HEK293T (cell line): ENCODE results near the gene HOMER3.

ENCODE experiments used
- ARNT ChIP-seq: fragments of 450-650 bp; IDR thresholded peaks from 2 replicates; pipeline ENCODE4 v1.6.1; 2017; ENCODE audit warnings: mild to moderate bottlenecking
- BHLHE40 ChIP-seq: fragments of 450-650 bp; IDR thresholded peaks from 2 replicates; pipeline ENCODE4 v1.6.1; 2016; ENCODE audit warnings: mild to moderate bottlenecking, moderate library complexity, borderline replicate concordance
- CTBP1 ChIP-seq: fragments of 450-650 bp; IDR thresholded peaks from 2 replicates; pipeline ENCODE4 v1.6.1; 2016; ENCODE audit warnings: borderline replicate concordance
- ELF4 ChIP-seq: fragments of 450-650 bp; IDR thresholded peaks from 2 replicates; pipeline ENCODE4 v1.6.1; 2017; ENCODE audit warnings: antibody characterized with exemption
- FOXK2 ChIP-seq: fragments of 450-650 bp; IDR thresholded peaks from 2 replicates; pipeline ENCODE4 v1.6.1; 2016; ENCODE audit warnings: mild to moderate bottlenecking
- HDGF ChIP-seq: fragments of 450-650 bp; IDR thresholded peaks from 2 replicates; pipeline ENCODE4 v1.6.1; 2017; ENCODE audit warnings: antibody characterized with exemption, borderline replicate concordance
- LEF1 ChIP-seq: fragments of 450-650 bp; IDR thresholded peaks from 2 replicates; pipeline ENCODE4 v1.6.1; 2017; ENCODE audit warnings: mild to moderate bottlenecking, borderline replicate concordance
- NFRKB ChIP-seq: fragments of 450-650 bp; IDR thresholded peaks from 2 replicates; pipeline ENCODE4 v1.6.1; 2016; ENCODE audit warnings: mild to moderate bottlenecking, moderate library complexity
- PKNOX1 ChIP-seq: fragments of 450-650 bp; IDR thresholded peaks from 2 replicates; pipeline ENCODE4 v1.6.1; 2016
- SP1 ChIP-seq: fragments of 450-650 bp; IDR thresholded peaks from 2 replicates; pipeline ENCODE4 v1.6.1; 2017
- SUZ12 ChIP-seq: fragments of 450-650 bp; IDR thresholded peaks from 2 replicates; pipeline ENCODE4 v1.6.1; 2016; ENCODE audit warnings: mild to moderate bottlenecking

GRCh38 chr19:18879579-18880373, 61.2 kb downstream of the HOMER3 start:
- TF ChIP-seq NFRKB: no peak
- TF ChIP-seq BHLHE40: no peak
- TF ChIP-seq SP1: no peak
- TF ChIP-seq SUZ12: no peak
- no peak for TF ChIP-seq CTBP1
- TF ChIP-seq ARNT: no peak
- TF ChIP-seq HDGF: no peak
- no peak for TF ChIP-seq ELF4
- TF ChIP-seq FOXK2: no peak
- TF ChIP-seq LEF1: no peak
- no peak for TF ChIP-seq PKNOX1
